ENCODE results near the gene ZNF213. TPM values are rescaled to one million over a fixed set of nuclear protein-coding genes. Genes with fewer than 3 reads are reported as not detected.

Gene ZNF213
- total RNA-seq, 2 experiments from 2014 or later, result 12.9 to 13.3 TPM

Other genes starting within 250 kb of the ZNF213 start
- 10 to 100 TPM; 65.5 to 69.7 TPM for gene FLYWCH1, start 223.1 kb upstream of the ZNF213 start, total RNA-seq
- gene KREMEN2, start 170.8 kb upstream of the ZNF213 start, total RNA-seq, result under 1 TPM in 1 of 2 experiments, not detected in 1; 0.36 TPM
- gene PAQR4, start 165.7 kb upstream of the ZNF213 start, total RNA-seq, result 10 to 100 TPM; 40.7 to 42.4 TPM
- 100 to 1,000 TPM; 106 to 116 TPM for gene PKMYT1, start 154.6 kb upstream of the ZNF213 start, total RNA-seq
- not detected for gene CLDN9, start 122.1 kb upstream of the ZNF213 start, total RNA-seq
- not detected for gene CLDN6, start 116.8 kb upstream of the ZNF213 start, total RNA-seq
- gene TNFRSF12A, start 114.7 kb upstream of the ZNF213 start, total RNA-seq, result 1 to 10 TPM; 2.9 TPM
- gene HCFC1R1, start 111.1 kb upstream of the ZNF213 start, total RNA-seq, result 10 to 100 TPM; 38.1 to 42.6 TPM
- gene THOC6, start 111.0 kb upstream of the ZNF213 start, total RNA-seq, result 10 to 100 TPM; 36.3 to 36.9 TPM
- gene BICDL2, start 98.1 kb upstream of the ZNF213 start, total RNA-seq, result 1 to 10 TPM; 1.6 TPM
- 10 to 100 TPM; 49.3 to 60.4 TPM for gene MMP25, start 88.5 kb upstream of the ZNF213 start, total RNA-seq
- 1,000 to 10,000 TPM; 2,319 to 2,425 TPM for gene IL32, start 69.4 kb upstream of the ZNF213 start, total RNA-seq
- under 1 TPM; 0.37 to 0.39 TPM for gene ZSCAN10, start 35.7 kb upstream of the ZNF213 start, total RNA-seq
- gene ZNF205, start 22.4 kb upstream of the ZNF213 start, total RNA-seq, result not detected
- gene OR1F1, start 53.2 kb downstream of the ZNF213 start, total RNA-seq, result not detected
- gene ZNF200, start 100.1 kb downstream of the ZNF213 start, total RNA-seq, result 10 to 100 TPM; 16.5 to 19.5 TPM
- under 1 TPM; 0.23 to 0.39 TPM for gene MEFV, start 121.6 kb downstream of the ZNF213 start, total RNA-seq
- gene ZNF263, start 148.5 kb downstream of the ZNF213 start, total RNA-seq, result 10 to 100 TPM; 34.7 to 36.7 TPM
- gene TIGD7, start 170.4 kb downstream of the ZNF213 start, total RNA-seq, result 10 to 100 TPM; 10.3 to 12.1 TPM
- 10 to 100 TPM; 63.6 to 63.8 TPM for gene ZNF75A, start 170.5 kb downstream of the ZNF213 start, total RNA-seq
- gene OR2C1, start 220.9 kb downstream of the ZNF213 start, total RNA-seq, result not detected